NCI-H510A (cell line): ENCODE measurements around the gene SH3PXD2A.
A peak's percentile ranks its signal among the peaks of the same experiment; 100 is the strongest.

Experiments
- DNase-seq: peaks from one replicate; lab custom pipeline; 2025; lab: John Stamatoyannopoulos, UW

Gene SH3PXD2A

DNA sequence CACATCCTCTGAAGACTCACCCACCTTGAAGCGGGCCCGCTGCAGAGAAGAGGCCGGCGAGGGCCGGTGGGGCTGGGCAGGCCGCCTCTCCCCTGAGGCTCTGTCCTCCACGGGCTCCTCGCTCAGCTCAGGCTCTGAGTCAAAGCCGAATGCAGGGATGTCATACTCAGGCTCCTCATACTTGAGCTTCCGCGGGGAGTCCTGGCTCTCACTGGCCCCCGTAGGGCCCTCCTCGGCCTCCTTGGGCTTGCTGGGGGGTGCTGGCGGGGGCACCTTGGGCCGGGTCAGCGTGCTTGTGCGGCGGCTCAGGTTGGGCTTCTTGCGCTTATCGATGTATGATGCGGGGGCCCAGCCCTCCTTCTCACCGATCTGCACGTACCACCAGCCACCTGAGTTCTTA, 252.0 kb downstream of the SH3PXD2A start:
- no peak for DNase-seq

DNA sequence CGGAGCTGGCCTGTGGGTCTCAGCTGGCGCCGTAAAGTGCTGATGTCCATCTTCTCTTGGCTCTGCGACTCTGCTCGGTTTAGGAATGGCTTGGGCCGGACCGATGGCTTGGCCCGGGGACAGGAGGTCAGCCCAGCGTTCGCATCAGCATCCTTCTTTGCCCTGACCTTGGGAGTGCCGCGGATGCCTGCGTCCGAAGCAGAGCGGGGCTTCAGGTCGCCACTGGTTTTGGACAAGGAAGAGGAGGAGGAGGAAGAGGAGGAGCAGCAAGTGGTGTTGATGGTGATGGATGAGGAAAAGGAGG, 252.6 kb downstream of the SH3PXD2A start:
- no peak for DNase-seq

- no peak for DNase-seq
Measured at GRCh38 chr10:103602028-103602851, 253.1 kb downstream of the SH3PXD2A start.

DNA sequence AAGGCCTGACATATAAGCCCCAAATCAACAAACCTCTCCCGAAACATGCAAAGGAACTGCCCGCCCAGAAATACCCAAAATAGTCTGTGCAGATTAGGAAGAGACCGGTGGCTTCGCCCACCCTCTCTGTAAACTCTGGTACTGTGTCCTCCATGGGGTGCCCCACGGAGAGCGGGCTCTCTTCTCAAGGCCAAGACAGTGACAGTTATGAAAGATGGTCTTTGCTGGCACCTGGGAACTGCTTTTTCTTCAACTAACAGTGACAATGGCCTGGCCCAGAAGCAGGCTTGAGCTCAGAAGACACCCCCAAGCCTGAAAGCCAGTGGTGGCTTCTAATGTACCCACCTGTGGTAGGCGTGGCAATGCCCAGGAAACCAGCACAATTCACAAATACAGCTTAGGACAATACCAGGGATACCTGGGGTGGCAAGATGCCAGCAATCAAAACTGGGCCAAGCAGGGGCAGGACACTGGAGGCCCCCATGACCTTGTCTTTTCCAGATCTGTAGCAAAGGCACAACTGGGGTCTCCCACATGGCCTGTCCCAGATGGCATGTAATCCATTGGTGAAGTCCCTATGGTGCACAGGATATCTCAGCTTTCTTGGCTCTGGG, 254.3 kb downstream of the SH3PXD2A start:
- no peak for DNase-seq

GRCh38 chr10:103600325-103600724, 255.1 kb downstream of the SH3PXD2A start:
- DNase-seq = no peak

DNA sequence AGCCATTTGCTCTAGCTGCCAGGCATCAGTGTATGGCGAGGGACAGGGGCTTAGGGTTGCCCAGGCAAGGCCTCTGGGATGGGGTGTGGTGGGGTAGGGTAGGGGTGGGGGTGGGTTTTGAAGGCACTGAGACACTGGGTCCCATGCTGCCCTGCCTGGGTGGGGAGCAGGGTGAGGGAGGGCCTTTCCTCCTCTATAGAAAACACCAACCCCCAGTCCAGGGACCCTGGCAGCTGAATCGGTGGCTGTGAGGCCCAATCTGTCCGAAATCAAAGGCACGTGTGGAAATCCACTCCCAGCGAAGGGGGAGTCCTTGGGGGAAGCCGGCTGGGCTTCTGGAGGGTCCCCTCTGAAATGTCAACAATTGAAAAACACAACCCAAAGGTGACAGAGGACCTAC, 255.5 kb downstream of the SH3PXD2A start:
- no peak for DNase-seq

DNA sequence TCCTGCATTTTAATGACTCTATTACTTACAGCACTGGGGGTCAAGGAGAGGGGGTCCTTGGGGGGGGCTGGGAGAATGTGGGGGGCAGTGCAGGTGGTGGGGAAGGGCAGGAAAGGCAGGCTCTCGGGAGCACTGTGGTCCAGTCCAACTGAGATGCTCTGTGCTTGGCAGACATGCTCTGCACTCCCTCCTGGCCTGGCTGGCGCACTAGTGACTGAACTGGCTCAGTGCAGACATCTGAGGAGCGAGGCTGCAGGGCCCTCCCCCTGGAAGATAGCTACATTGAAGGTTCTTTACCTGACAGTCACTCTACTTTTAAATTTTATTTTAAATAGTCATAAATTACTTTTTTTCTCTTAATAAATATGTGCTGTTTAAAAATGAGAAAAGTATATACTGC, 256.2 kb downstream of the SH3PXD2A start:
- DNase-seq = no peak

DNA sequence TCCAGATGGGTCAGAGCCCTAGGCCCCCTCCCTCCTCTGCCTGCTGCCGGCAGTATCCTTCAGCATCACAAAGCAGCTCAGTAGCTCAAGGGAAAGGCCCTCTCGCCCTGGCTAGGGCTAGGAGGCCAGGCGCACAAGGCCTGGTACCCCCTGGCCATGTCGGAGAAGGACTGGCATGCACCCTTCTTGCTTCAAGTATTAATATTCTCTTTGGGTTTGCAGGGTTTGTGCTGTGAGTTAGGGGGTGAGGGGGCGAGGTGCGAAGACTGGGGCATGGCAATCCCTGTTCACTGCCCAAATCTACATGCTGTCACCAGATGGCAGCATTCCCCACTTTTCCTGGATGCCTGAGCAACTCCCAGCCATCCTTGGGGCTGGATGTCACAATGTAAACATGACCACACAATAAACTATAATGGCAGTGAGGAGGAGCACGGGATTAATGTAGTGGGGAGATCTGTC, 256.7 kb downstream of the SH3PXD2A start:
- peak; percentile 77 for DNase-seq

DNA sequence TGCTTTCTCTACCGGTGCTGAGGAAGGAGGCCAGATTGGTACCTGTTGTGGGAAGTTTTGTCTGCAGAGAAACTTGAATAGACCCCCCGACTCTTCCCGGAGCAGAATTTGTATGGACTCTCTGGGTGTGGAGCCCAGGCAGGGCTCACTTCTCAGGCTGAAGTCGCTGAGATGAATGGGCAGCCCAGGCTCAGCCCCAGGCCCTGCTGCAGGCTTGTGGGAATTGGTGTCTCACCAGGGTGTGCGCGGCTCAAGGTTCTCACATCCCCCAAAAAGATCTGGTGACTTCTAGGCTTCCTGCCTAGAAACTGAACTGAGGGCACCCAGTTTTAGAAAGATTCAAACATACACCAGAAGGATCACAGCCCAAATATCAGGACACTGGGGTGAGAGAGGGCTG, 258.4 kb downstream of the SH3PXD2A start:
- no peak for DNase-seq

DNA sequence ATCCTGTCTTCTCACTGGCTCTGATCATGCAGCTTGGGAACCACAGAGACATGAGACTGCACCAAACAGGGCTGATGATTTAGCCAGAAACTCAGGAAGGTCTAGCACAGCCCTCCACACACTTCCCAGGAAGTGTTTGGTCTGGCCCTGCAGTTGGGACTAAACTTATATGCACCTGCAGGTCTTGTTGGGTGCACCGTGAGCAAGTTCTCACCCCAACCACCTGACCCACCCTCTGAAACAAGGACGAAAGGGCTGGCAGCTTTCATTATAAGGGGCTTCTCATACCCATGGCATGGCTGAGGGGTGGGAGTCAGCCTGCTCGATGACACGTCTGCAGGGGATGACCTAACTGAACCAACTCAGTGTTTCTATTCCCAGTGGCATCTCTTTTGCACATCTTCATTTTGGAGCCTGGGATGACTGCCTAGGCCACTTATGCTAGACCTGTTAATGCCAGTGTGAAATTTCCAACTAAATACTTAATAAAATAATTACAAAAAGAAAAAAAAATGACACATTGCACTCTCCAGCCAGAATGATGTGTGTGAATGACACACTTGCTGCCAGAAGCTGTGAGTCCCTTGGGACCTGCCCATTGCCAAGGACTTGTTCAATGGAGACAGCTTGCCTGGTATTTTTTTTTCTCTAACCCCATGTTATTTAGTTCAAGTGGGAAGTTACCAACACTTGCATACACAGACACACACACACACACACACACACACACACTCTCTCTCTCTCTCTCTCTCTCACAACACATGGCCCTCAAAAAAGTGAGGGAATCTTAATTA, 259.2 kb downstream of the SH3PXD2A start:
- DNase-seq = no peak

DNA sequence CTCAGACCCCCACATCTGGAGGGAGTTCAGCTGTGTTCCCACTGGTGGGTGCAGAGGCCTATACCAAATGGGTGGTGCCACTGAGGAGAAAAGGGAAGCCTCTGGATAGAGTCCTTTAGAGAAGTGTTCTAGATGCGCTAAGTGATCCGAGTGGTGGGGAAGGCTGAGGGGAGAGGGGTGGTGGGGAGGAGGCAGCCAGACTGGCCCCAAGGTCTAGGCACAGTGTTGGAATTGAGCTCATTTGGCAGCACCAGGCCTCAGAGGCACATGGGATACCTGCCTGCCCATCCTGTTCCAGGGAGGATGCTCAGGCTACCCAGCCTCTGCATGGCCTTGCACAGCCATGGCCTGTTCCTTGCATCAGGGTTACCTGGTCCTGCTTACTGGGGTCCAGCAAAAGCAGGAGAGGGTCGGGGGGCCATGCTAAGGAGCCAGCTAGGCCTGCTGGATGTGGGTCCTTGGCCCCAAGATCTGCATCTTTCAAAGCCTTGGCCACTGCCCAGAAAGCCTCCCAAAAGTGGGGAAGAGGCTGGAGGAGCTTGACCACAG, 262.3 kb downstream of the SH3PXD2A start:
- DNase-seq = no peak

DNA sequence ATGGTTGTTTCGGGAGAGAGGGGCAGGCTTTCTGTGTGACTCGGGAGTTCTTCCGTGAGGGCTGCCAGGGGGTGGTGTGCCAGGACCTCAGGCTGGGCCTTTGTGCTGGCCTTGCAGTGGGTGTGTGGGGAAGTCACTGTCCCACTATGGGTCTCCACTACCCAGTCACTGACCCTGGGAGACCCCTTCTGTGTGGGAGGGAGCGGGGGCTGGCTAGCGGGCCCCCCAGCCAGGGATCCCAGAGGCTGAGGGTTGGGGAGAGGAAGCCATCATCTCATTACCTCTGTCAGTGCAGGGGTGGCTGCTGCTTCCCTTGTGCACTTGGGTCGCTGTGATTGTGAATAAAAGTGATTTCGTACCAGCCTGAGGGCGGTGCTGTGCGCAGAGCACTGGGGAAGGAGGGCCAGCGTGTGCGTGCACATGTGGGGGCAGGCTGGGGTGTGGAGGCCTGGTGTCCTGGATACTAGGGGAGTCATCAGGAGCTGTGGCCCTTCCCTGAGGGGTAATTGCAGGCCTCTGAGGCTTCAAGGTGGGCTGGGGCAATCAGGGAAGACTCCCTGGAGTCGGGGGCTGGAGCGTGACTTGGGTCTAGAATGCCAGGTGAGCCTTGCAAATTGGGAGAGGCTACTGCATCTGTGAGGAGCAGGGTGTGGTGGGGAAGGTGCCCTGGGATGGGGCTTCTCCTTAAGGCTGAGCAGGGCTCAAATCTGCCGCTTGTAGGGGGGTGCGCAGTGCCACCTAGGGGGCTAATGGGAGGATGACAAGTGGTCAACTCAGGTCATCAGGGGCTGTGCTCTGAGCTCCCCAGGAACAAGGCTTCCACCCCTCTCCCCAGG, 263.0 kb downstream of the SH3PXD2A start:
- no peak for DNase-seq

- DNase-seq = no peak
Measured at GRCh38 chr10:103590744-103591291, 264.6 kb downstream of the SH3PXD2A start.

GRCh38 chr10:103590060-103590459, 265.3 kb downstream of the SH3PXD2A start:
- DNase-seq = no peak

- no peak for DNase-seq
Measured at GRCh38 chr10:103589074-103589630, 266.2 kb downstream of the SH3PXD2A start.

DNA sequence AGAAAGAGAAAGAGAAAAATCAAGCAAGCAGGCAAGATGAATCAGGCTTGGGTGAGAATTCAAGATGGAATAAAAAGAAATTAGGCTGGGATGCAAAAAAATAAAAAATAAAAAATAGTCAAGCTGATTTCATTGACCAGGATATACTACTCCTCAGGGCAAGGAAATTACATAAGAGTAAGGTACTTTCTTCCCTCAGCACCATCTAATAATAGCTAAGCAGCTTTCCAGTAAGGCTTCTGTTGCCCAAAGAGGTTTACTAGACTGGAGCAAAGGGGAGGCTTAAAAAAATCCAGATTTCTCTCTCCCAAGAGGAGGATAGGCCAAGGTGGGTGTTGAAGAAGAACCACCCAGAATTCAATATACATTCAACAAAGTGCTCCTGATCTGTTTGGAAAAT, 268.3 kb downstream of the SH3PXD2A start:
- no peak for DNase-seq

DNA sequence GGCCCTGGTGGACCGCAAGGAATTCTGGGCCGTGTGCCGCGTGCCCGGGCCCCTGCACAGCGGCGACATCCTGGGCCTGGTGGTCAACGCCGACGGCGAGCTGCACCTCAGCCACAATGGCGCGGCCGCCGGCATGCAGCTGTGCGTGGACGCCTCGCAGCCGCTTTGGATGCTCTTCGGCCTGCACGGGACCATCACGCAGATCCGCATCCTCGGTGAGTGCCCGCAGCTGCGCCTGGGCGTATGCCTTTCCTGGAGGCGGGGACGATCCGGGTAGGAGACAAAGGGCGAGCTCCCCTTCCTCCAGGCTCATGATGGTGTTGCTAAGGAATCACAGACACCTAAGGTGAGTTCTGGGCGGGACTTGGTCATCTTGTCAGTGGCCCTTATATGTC, 270.4 kb downstream of the SH3PXD2A start:
- DNase-seq = no peak

DNA sequence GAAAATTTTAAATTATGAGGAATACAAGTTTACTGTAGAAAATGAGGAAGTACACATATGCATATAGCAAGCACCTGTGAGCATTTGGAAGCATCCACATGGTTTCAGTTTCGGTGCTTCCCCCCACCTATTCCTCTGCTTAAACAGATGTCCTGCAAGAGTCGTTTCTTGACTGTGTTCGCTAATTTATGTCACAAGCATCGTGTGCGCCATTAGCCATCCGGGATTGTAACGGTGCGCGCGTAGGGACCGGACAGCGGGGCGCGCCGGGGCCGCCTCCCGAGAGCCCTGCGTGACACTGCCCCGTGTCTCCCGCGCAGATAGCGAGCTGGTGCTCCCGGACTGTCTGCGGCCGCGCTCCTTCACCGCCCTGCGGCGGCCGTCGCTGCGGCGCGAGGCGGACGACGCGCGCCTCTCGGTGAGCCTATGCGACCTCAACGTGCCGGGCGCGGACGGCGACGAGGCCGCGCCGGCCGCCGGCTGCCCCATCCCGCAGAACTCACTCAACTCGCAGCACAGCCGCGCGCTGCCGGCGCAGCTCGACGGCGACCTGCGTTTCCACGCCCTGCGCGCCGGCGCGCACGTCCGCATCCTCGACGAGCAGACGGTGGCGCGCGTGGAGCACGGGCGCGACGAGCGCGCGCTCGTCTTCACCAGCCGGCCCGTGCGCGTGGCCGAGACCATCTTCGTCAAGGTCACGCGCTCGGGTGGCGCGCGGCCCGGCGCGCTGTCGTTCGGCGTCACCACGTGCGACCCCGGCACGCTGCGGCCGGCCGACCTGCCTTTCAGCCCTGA, 271.0 kb downstream of the SH3PXD2A start:
- no peak for DNase-seq

GRCh38 chr10:103583871-103584215, 271.5 kb downstream of the SH3PXD2A start:
- no peak for DNase-seq

DNA sequence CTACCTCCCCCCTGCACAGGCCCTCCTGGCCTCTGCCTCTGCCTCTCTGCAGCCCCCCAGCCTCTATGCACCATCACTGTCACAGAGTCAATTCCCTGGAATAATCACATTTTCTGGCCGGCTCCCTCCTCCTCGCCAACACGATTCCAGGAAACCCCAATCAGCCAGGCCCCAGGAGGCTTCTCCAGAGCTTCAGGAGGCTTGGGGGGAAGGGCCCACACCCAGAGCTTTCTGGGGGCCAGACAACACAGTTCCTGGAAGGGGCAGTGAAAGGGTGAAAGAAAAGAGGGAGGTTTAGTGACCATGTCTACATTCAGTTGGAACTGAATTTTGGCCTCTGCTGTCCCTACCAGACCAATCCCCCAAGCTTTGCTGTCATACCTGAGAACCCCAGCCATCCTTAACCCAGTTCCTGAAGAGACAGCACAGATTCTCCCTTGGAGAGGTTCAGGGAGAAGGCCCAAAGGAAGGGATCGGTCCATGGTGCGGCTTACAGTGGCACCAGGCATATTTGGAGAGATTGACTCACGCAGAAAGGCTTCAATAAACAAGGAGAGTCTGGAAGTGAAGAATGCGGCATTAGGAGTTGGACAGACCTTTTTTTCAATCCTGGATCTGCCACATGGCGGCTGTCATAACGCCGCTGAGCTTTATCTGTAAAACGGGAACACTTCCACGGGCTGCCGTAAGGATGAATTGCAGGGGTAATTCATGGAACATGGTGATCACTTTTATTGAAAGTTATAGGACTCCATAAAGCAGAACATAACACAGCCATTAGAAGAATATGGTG, 272.8 kb downstream of the SH3PXD2A start:
- DNase-seq = no peak
